ENCODE results near the gene PARD3B. TPM values are rescaled to one million over a fixed set of nuclear protein-coding genes. Genes with fewer than 3 reads are reported as not detected.

The PARD3B gene
- total RNA-seq, 2 experiments from 2014 or later, result 0.11 to 0.88 TPM

- ChIA-PET POLR2A (no interaction called here), CTCF (no interaction called here)
- Mint-ChIP-seq H3K36me3 (ENCODE audit: low read depth) (no peaks in the 10 kb centered on the region), H3K4me3 (no peak overlapping the region), H3K27ac (no peak overlapping the region), H3K27me3 (no peaks in the 10 kb centered on the region), H3K4me1 (ENCODE audit: low read depth) (no peaks in the 10 kb centered on the region), H3K9me3 (no peaks in the 10 kb centered on the region)
- DNase-seq (no peak), ATAC-seq (no peak)
- intact Hi-C loops (cut with micrococcal nuclease), result no loop called here
- TF ChIP-seq CTCF (IDR thresholded peaks at IDR 0.05), result no peak
These were observed 631.3 kb downstream of the PARD3B start for GRCh38 chr2:205176546-205176945.

GRCh38 chr2:205177546-205177945 lies 632.3 kb downstream of the PARD3B start:
- intact Hi-C loops (cut with micrococcal nuclease), result no loop called here
- Mint-ChIP-seq H3K27me3 (no peaks in the 10 kb centered on the region), H3K27ac (no peak overlapping the region), H3K9me3 (no peaks in the 10 kb centered on the region), H3K4me1 (ENCODE audit: low read depth) (no peaks in the 10 kb centered on the region), H3K4me3 (no peak overlapping the region), H3K36me3 (ENCODE audit: low read depth) (no peaks in the 10 kb centered on the region)
- DNase-seq (no peak), ATAC-seq (no peak)
- no peak for TF ChIP-seq CTCF (IDR thresholded peaks at IDR 0.05)
- CTCF ChIA-PET, result no interaction called here
- POLR2A ChIA-PET, result no interaction called here

- intact Hi-C loops (cut with micrococcal nuclease), result no loop called here
- ATAC-seq (no peak), DNase-seq (no peak)
- no peaks in the 10 kb centered on the region for H3K4me1 Mint-ChIP-seq (ENCODE audit: low read depth)
- ChIA-PET POLR2A (no interaction called here), CTCF (no interaction called here)
- H3K36me3 Mint-ChIP-seq (ENCODE audit: low read depth), result no peaks in the 10 kb centered on the region
- no peak for TF ChIP-seq CTCF (IDR thresholded peaks at IDR 0.05)
- H3K27ac Mint-ChIP-seq, result no peak overlapping the region
- no peak overlapping the region for H3K4me3 Mint-ChIP-seq
- no peaks in the 10 kb centered on the region for H3K9me3 Mint-ChIP-seq
- no peaks in the 10 kb centered on the region for H3K27me3 Mint-ChIP-seq
These were observed 635.5 kb downstream of the PARD3B start for GRCh38 chr2:205180730-205181129.

GRCh38 chr2:205187731-205188130 lies 642.5 kb downstream of the PARD3B start:
- intact Hi-C loops (cut with micrococcal nuclease), result no loop called here
- H3K36me3 Mint-ChIP-seq (ENCODE audit: low read depth), result no peaks in the 10 kb centered on the region
- TF ChIP-seq CTCF (IDR thresholded peaks at IDR 0.05), result no peak
- H3K27ac Mint-ChIP-seq, result no peak overlapping the region
- DNase-seq, result no peak
- ChIA-PET POLR2A (no interaction called here), CTCF (no interaction called here)
- no peaks in the 10 kb centered on the region for H3K9me3 Mint-ChIP-seq
- no peaks in the 10 kb centered on the region for H3K4me1 Mint-ChIP-seq (ENCODE audit: low read depth)
- H3K4me3 Mint-ChIP-seq, result no peak overlapping the region
- no peaks in the 10 kb centered on the region for H3K27me3 Mint-ChIP-seq
- ATAC-seq, result no peak

- Mint-ChIP-seq H3K27me3 (no peaks in the 10 kb centered on the region), H3K9me3 (no peaks in the 10 kb centered on the region), H3K27ac (no peak overlapping the region), H3K4me3 (no peak overlapping the region), H3K4me1 (ENCODE audit: low read depth) (no peaks in the 10 kb centered on the region), H3K36me3 (ENCODE audit: low read depth) (no peaks in the 10 kb centered on the region)
- TF ChIP-seq CTCF (IDR thresholded peaks at IDR 0.05), result no peak
- intact Hi-C loops (cut with micrococcal nuclease), result no loop called here
- DNase-seq (no peak), ATAC-seq (no peak)
- CTCF ChIA-PET, result no interaction called here
- POLR2A ChIA-PET, result no interaction called here
These were observed 643.2 kb downstream of the PARD3B start for GRCh38 chr2:205188239-205189138.
